Measurements from ENCODE around the gene PCMTD2.

The PCMTD2 gene

GRCh38 chr20:64209148-64209547, 46.4 kb upstream of the PCMTD2 start:
- Histone ChIP-seq H3K79me2 (ENCODE audit: insufficient read depth, low read length) (no peaks in the 10 kb centered on the region), H3K4me2 (ENCODE audit: low read depth, low read length, poor library complexity, severe bottlenecking) (peak overlapping the region; percentile 29)

GRCh38 chr20:64210656-64211369, 44.7 kb upstream of the PCMTD2 start:
- Histone ChIP-seq H3K36me3 (ENCODE audit: low read length) (no peaks in the 10 kb centered on the region), H3K27me3 (ENCODE audit: low read length) (no peaks in the 10 kb centered on the region), H4K20me1 (ENCODE audit: low read depth, low read length) (no peaks in the 10 kb centered on the region), H3K27ac (ENCODE audit: low read depth, low read length) (no peak overlapping the region), H3K79me2 (ENCODE audit: insufficient read depth, low read length) (no peaks in the 10 kb centered on the region), H2AFZ (ENCODE audit: low read depth, low read length, severe bottlenecking) (no peak overlapping the region), H3K9ac (ENCODE audit: low read length) (no peak overlapping the region), H3K4me3 (ENCODE audit: insufficient read depth, low read length, poor library complexity, severe bottlenecking) (no peak overlapping the region), H3K9me3 (ENCODE audit: insufficient read depth, low read length) (no peaks in the 10 kb centered on the region), H3K9me2 (replicated peaks; ENCODE audit: insufficient read depth, low read length) (no peaks in the 10 kb centered on the region), H3F3A (ENCODE audit: insufficient read depth) (no peaks in the 10 kb centered on the region), H3K4me2 (ENCODE audit: low read depth, low read length, poor library complexity, severe bottlenecking) (no peak overlapping the region)
- no peak for TF ChIP-seq CTCF (IDR thresholded peaks at IDR 0.05; ENCODE audit: insufficient read depth, low read length, poor library complexity, severe bottlenecking)
- no peak for TF ChIP-seq EZH2phosphoT487 (conservative IDR thresholded peaks at IDR 0.05; ENCODE audit: low read length)

More at GRCh38 chr20:64209148-64209547, 46.4 kb upstream of the PCMTD2 start:
- Histone ChIP-seq H3K9ac (ENCODE audit: low read length) (peak overlapping the region; percentile 15; the same call in 1 of the 2 replicates), H3K27me3 (ENCODE audit: low read length) (no peaks in the 10 kb centered on the region), H3K9me3 (ENCODE audit: insufficient read depth, low read length) (no peaks in the 10 kb centered on the region), H4K20me1 (ENCODE audit: low read depth, low read length) (no peaks in the 10 kb centered on the region), H3F3A (ENCODE audit: insufficient read depth) (no peaks in the 10 kb centered on the region), H3K9me2 (replicated peaks; ENCODE audit: insufficient read depth, low read length) (no peaks in the 10 kb centered on the region), H2AFZ (ENCODE audit: low read depth, low read length, severe bottlenecking) (no peak overlapping the region), H3K27ac (ENCODE audit: low read depth, low read length) (no peak overlapping the region), H3K36me3 (ENCODE audit: low read length) (no peaks in the 10 kb centered on the region), H3K4me3 (ENCODE audit: insufficient read depth, low read length, poor library complexity, severe bottlenecking) (no peak overlapping the region)
- TF ChIP-seq CTCF (IDR thresholded peaks at IDR 0.05; ENCODE audit: insufficient read depth, low read length, poor library complexity, severe bottlenecking) (no peak), EZH2phosphoT487 (conservative IDR thresholded peaks at IDR 0.05; ENCODE audit: low read length) (no peak)

GRCh38 chr20:64211874-64212658, 43.5 kb upstream of the PCMTD2 start:
- no peaks in the 10 kb centered on the region for H3K27me3 ChIP-seq (ENCODE audit: low read length)

More at GRCh38 chr20:64211874-64212658, 43.5 kb upstream of the PCMTD2 start:
- Histone ChIP-seq H3K9me2 (replicated peaks; ENCODE audit: insufficient read depth, low read length) (no peaks in the 10 kb centered on the region), H3K79me2 (ENCODE audit: insufficient read depth, low read length) (no peaks in the 10 kb centered on the region), H3F3A (ENCODE audit: insufficient read depth) (no peaks in the 10 kb centered on the region), H4K20me1 (ENCODE audit: low read depth, low read length) (no peaks in the 10 kb centered on the region), H3K36me3 (ENCODE audit: low read length) (no peaks in the 10 kb centered on the region), H3K27ac (ENCODE audit: low read depth, low read length) (no peak overlapping the region), H3K4me2 (ENCODE audit: low read depth, low read length, poor library complexity, severe bottlenecking) (no peak overlapping the region), H3K9ac (ENCODE audit: low read length) (no peak overlapping the region), H3K9me3 (ENCODE audit: insufficient read depth, low read length) (no peaks in the 10 kb centered on the region), H2AFZ (ENCODE audit: low read depth, low read length, severe bottlenecking) (no peak overlapping the region), H3K4me3 (ENCODE audit: insufficient read depth, low read length, poor library complexity, severe bottlenecking) (no peak overlapping the region)
- TF ChIP-seq CTCF (IDR thresholded peaks at IDR 0.05; ENCODE audit: insufficient read depth, low read length, poor library complexity, severe bottlenecking): no peak
- TF ChIP-seq EZH2phosphoT487 (conservative IDR thresholded peaks at IDR 0.05; ENCODE audit: low read length): no peak
